GM12864 (cell line): ENCODE measurements around the gene SSC4D.
"Not testable (repeated sequence)": the region's sequence is repeated elsewhere in the genome, so short reads cannot be mapped to it uniquely, and the experiment has no call there.

Source experiments
- DNase-seq: peaks from one replicate; pipeline ENCODE4 v3.0.0-alpha.2; 2011; ENCODE audit warnings: low read depth
- H3K4me3 ChIP-seq: 2 replicates; pipeline ENCODE4 v1.5.1; 2011; ENCODE audit warnings: mild to moderate bottlenecking, low read depth, low read length, control low read depth
- TF ChIP-seq, protein P1 (sequence below): IDR thresholded peaks from 2 replicates; pipeline ENCODE4 v1.5.1; 2011; ENCODE audit warnings: low read depth, mild to moderate bottlenecking, moderate library complexity, low read length, control low read depth, inconsistent platforms; ENCODE audit errors: missing control alignments

SSC4D gene

GRCh38 chr7:76395965-76396726 is 13.4 kb downstream of the SSC4D start:
- no peak overlapping the region for H3K4me3 ChIP-seq
- no peak for DNase-seq
- TF ChIP-seq, protein P1, sequence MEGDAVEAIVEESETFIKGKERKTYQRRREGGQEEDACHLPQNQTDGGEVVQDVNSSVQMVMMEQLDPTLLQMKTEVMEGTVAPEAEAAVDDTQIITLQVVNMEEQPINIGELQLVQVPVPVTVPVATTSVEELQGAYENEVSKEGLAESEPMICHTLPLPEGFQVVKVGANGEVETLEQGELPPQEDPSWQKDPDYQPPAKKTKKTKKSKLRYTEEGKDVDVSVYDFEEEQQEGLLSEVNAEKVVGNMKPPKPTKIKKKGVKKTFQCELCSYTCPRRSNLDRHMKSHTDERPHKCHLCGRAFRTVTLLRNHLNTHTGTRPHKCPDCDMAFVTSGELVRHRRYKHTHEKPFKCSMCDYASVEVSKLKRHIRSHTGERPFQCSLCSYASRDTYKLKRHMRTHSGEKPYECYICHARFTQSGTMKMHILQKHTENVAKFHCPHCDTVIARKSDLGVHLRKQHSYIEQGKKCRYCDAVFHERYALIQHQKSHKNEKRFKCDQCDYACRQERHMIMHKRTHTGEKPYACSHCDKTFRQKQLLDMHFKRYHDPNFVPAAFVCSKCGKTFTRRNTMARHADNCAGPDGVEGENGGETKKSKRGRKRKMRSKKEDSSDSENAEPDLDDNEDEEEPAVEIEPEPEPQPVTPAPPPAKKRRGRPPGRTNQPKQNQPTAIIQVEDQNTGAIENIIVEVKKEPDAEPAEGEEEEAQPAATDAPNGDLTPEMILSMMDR = no peak

DNA sequence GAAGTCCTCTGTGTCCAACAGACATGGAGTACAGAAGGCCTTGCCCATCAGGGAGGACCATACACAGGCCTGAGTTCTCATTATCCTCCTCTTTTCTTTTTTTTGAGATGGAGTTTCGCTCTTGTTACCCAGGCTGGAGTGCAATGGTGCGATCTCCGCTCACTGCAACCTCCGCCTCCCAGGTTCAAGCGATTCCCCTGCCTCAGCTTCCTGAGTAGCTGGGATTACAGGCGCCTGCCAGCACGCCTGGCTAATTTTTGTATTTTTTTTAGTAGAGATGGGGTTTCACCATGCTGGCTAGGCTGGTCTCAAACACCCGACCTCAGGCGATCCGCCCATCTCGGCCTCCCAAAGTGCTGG is 13.9 kb downstream of the SSC4D start:
- H3K4me3 ChIP-seq, DNase-seq: not testable (repeated sequence)

DNA sequence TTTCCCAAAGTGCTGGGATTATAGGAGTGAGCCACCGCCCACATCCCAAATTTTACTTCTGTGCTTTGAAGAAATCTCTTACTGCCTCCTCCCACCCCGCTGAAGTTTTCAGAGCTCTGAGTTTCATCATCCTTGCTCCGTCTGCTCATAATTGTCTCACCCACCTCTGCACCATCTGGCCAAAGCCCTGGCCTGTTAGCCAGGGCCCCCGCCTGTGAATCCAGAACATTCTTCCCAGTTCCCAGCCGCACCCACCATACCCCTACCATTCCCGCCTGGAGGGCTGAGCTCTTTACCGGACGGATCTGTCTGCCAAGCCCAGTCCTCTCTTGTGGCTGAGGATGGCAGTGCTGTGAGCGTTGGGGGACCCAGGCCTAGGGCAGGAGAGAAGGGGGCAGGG is 14.5 kb downstream of the SSC4D start:
- no peak for DNase-seq

GRCh38 chr7:76393116-76394031 is 16.1 kb downstream of the SSC4D start:
- TF ChIP-seq, protein P1 = no peak
- peak overlapping the region; percentile 56 for H3K4me3 ChIP-seq
- DNase-seq = peak; percentile 76

More for the DNA sequence above, 14.5 kb downstream of the SSC4D start:
- TF ChIP-seq, protein P1 = no peak
- no peak overlapping the region for H3K4me3 ChIP-seq

- TF ChIP-seq, protein P1 = no peak
- DNase-seq = no peak
- H3K4me3 ChIP-seq = peak overlapping the region; percentile 36
Observed at GRCh38 chr7:76392531-76393115, 16.9 kb downstream of the SSC4D start.

DNA sequence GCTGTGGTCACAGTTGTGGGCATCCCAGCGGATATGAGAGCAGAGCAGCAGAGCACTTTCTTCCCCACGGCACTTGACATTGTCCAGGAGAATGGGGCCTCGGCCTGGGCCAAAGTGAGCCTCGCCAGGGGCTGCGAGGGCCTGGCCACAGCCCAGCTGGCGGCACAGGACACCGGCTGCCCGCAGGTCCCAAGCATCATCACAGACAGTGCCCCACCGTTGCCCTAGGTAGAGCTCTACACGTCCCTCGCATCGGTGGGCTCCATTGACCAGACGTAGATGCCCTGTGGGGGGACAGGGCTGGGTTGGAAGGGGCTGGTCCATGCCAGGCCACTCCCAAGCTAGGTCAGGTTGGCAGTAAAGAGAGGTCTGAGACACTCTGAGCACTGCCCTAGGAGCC is 19.4 kb downstream of the SSC4D start:
- DNase-seq = no peak
- H3K4me3 ChIP-seq = no peak overlapping the region
- TF ChIP-seq, protein P1 = no peak

DNA sequence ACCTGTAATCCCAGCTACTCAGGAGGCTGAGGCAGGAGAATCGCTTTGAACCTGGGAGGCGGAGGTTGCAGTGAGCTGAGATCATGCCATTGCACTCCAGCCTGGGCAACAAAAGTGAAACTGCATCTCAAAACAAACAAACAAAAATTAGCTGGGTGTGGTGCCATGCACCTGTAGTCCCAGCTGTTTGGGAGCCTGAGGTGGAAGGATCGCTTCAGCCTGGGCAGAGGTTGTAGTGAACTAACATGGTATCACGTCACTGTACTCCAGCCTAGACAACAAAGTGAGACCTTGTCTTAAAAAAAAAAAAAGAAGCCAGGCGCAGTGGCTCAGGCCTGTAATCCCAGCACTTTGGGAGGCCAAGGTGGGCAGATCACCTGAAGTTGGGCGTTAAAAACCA is 21.7 kb downstream of the SSC4D start:
- DNase-seq, H3K4me3 ChIP-seq: not testable (repeated sequence)
